Measurements from ENCODE around the gene ATAD1. TPM values are rescaled to one million over a fixed set of nuclear protein-coding genes. Genes with fewer than 3 reads are reported as not detected.

Gene ATAD1
- total and polyA plus RNA-seq, 8 donors, result 3.6 to 23.4 (median 16.0) TPM

- Histone ChIP-seq H3K4me3 (no peak overlapping the region), H3K27me3 (no peaks in the 10 kb centered on the region), H3K9me3 (no peaks in the 10 kb centered on the region), H3K4me1 (no peaks in the 10 kb centered on the region), H3K36me3 (no peaks in the 10 kb centered on the region), H3K27ac (no peak overlapping the region)
- FAIRE-seq (peak; percentile 74), ATAC-seq (peak; percentile 82 to 88 (median 86)), DNase-seq (peak in 1 of 6 donors; percentile 22)
- 53 to 73% methylated on average over 1 of the region's 1 CpG for WGBS, 2 donors
- intact Hi-C loops (cut with DNase I), result no loop called here
- no peak for TF ChIP-seq CTCF (IDR thresholded peaks at IDR 0.05)
Observed at GRCh38 chr10:87842220-87842641, 24.2 kb upstream of the ATAD1 start.

GRCh38 chr10:87841186-87841585 lies 23.2 kb upstream of the ATAD1 start:
- H3K9me3 ChIP-seq, result no peaks in the 10 kb centered on the region
- H3K27me3 ChIP-seq, result no peaks in the 10 kb centered on the region
- H3K36me3 ChIP-seq, result no peaks in the 10 kb centered on the region
- H3K4me1 ChIP-seq, result no peaks in the 10 kb centered on the region
- ATAC-seq (no peak), DNase-seq (no peak), FAIRE-seq (no peak)
- intact Hi-C loops (cut with DNase I), result no loop called here
- no peak overlapping the region for H3K27ac ChIP-seq
- TF ChIP-seq CTCF (IDR thresholded peaks at IDR 0.05), result no peak
- 83 to 85% methylated on average over 3 of the region's 3 CpGs for WGBS, 2 donors
- H3K4me3 ChIP-seq, result no peak overlapping the region

- ATAC-seq, result no peak
- no peaks in the 10 kb centered on the region for H3K27me3 ChIP-seq
- 55 to 77% methylated on average over 2 of the region's 2 CpGs for whole genome bisulfite sequencing, 2 donors
- intact Hi-C loops (cut with DNase I), result no loop called here
- no peak for FAIRE-seq
- TF ChIP-seq CTCF (IDR thresholded peaks at IDR 0.05), result no peak
- no peak for DNase-seq
- no peak overlapping the region for H3K4me3 ChIP-seq
- no peaks in the 10 kb centered on the region for H3K9me3 ChIP-seq
- H3K4me1 ChIP-seq, result no peaks in the 10 kb centered on the region
- no peaks in the 10 kb centered on the region for H3K36me3 ChIP-seq
- H3K27ac ChIP-seq, result no peak overlapping the region
Observed at GRCh38 chr10:87838650-87839049, 20.6 kb upstream of the ATAD1 start.

- H3K4me1 ChIP-seq, result no peaks in the 10 kb centered on the region
- H3K4me3 ChIP-seq, result no peak overlapping the region
- no peak for ATAC-seq
- intact Hi-C loops (cut with DNase I), result no loop called here
- H3K9me3 ChIP-seq, result no peaks in the 10 kb centered on the region
- H3K27me3 ChIP-seq, result no peaks in the 10 kb centered on the region
- FAIRE-seq, result no peak
- H3K36me3 ChIP-seq, result no peaks in the 10 kb centered on the region
- no peak for TF ChIP-seq CTCF (IDR thresholded peaks at IDR 0.05)
- no peak for DNase-seq
- H3K27ac ChIP-seq, result no peak overlapping the region
Observed at GRCh38 chr10:87837445-87837844, 19.4 kb upstream of the ATAD1 start.

- Histone ChIP-seq H3K4me3 (no peak overlapping the region), H3K36me3 (no peaks in the 10 kb centered on the region), H3K27ac (no peak overlapping the region), H3K9me3 (no peaks in the 10 kb centered on the region), H3K27me3 (no peaks in the 10 kb centered on the region), H3K4me1 (no peaks in the 10 kb centered on the region)
- 81 to 93% methylated on average over 4 of the region's 4 CpGs for WGBS, 2 donors
- intact Hi-C loops (cut with DNase I), result no loop called here
- ATAC-seq (no peak), FAIRE-seq (no peak), DNase-seq (no peak)
- no peak for TF ChIP-seq CTCF (IDR thresholded peaks at IDR 0.05)
Observed at GRCh38 chr10:87836098-87836497, 18.1 kb upstream of the ATAD1 start.
